SK-N-DZ (cell line): Measurements from ENCODE around the gene UBA3.

Experiments used
- DNase-seq: peaks from one replicate; pipeline ENCODE4 v3.0.0-alpha.2; 2015; ENCODE audit warnings: low spot score

UBA3 gene

GRCh38 chr3:69099576-69099975 is 19.4 kb upstream of the UBA3 start:
- no peak for DNase-seq

- DNase-seq: no peak
Observed at GRCh38 chr3:69097407-69098086, 17.4 kb upstream of the UBA3 start.

DNA sequence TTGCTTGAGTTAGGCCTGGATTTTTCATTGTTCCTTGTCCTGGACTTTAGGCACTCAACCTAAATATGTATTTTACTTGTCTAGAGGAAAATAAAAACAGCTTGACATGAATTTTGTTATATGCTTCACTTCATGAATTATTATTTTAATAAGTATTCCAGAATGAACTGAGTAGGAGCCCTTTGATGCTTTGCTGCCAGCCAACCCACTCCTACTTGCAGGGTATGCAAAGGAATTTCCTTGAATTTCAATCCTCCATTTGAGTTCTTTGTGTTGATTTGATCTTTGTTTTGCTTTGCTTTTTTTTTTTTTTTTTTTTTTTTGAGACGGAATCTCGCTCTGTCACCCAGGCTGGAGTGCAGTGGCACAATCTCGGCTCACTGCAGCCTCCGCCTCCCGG is 16.1 kb upstream of the UBA3 start:
- no peak for DNase-seq

DNA sequence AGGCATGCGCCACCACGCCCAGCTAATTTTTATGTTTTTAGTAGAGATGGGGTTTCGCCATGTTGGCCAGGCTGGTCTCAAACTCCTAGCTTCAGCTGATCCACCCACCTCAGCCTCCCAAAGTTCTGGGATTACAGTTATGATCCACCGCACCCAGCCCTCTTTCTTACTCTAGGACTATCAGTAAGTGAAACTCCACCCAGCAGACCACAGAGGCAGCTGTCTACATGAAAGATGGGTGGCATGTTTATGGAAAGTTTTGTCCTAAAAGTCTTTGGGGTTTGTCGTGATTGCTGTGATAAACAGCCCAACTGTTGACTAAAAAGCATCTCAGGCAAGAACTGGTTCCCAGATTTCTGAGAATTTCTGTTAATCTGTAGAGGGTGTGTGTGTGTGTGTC is 15.5 kb upstream of the UBA3 start:
- DNase-seq: no peak

- no peak for DNase-seq
Observed at GRCh38 chr3:69094467-69095205, 14.5 kb upstream of the UBA3 start.

GRCh38 chr3:69092030-69092516 is 11.9 kb upstream of the UBA3 start:
- DNase-seq: no peak

DNA sequence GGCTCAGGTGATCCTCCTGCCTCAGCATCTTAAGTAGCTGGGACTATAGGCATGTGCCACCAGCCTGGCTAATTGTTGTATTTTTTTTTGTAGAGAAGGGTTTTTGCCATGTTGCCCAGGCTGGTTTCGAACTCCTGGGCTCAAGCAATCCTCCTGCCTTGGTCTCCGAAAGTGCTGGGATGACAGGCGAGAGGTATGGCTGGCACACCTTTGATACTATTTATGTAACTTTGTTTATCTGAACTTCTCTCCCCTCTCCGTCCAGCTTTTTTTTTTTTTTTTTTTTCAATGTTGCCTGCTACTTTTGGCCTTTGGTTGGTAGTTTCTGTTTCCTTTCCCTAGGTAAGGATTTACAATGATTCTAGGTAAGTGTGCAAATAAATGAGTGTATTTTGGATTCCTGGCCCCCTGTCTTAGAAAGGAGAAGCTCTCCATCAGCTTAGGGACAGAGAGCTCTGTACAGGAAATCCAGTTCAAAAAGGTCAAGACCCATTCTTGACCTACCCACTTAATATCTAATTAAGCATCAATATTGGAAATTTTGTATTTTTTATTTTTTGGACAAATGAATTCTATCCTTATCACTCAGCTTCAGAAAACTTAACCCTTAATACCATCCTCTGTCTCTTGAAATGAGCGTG is 11.3 kb upstream of the UBA3 start:
- DNase-seq: no peak

GRCh38 chr3:69090021-69090420 is 9.9 kb upstream of the UBA3 start:
- DNase-seq: no peak

DNA sequence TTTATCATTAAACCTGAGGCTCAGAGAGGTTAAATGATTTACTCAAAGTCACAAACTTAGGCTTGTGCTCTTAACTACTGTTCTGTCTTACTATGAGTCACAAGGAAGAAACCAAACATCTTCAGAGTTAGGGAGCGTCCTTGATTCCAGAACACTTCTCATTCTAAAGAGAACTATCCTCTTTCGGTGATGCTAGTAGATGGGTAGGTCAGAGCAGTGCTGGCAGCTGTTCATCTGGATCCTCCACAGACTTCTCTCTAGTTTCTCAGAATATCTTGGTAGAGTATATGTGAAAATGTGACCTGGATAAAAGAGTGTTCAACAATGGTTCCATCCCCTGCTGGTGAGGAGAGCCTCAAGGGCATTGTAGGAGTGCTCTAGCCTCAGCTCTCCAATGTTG is 7.9 kb upstream of the UBA3 start:
- no peak for DNase-seq

GRCh38 chr3:69087030-69087791 is 7.0 kb upstream of the UBA3 start:
- no peak for DNase-seq

DNA sequence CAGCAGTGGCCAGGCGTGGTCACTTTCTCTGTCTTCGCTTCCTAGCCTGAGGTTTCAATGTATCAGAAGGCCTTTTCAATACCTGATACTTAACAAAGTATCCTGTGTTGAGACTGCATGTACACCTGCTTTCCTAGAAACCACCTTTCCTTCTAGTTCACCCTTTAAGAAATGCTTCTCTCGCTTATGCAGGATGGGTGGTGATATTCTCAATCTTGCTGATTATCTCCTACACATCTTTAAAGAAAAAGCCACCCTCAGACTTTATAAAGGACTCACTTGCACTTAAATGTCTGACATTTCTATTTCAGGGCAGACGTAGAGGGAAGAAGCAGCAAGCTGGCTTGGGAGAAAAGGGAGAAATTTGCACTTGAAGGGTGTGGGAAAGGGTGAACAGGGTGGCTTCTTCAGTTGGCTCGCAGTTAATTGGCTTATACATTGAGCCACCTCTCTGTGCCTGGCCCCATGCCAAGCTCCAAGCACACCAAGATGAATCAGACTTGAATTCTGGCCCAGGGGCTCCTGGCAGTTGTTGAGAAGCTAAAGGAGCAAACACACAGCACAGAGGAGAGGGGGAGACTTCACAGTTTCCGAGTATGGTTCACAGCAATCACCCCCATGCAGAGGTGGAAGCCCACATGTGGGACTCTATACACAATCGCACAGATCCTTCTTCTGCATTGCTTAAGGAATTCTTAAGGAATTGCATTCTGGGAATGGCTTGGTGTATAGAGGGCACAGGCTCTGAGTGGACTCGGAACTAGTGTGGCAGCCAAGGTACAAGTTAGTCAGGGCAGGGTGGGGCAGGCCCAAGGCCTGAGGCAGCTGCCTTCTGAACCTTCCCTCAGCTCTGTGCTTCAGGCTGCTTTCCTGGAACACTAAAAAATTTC is 5.9 kb upstream of the UBA3 start:
- peak; percentile 25 for DNase-seq

GRCh38 chr3:69085168-69085832 is 5.1 kb upstream of the UBA3 start:
- peak; percentile 2 for DNase-seq

DNA sequence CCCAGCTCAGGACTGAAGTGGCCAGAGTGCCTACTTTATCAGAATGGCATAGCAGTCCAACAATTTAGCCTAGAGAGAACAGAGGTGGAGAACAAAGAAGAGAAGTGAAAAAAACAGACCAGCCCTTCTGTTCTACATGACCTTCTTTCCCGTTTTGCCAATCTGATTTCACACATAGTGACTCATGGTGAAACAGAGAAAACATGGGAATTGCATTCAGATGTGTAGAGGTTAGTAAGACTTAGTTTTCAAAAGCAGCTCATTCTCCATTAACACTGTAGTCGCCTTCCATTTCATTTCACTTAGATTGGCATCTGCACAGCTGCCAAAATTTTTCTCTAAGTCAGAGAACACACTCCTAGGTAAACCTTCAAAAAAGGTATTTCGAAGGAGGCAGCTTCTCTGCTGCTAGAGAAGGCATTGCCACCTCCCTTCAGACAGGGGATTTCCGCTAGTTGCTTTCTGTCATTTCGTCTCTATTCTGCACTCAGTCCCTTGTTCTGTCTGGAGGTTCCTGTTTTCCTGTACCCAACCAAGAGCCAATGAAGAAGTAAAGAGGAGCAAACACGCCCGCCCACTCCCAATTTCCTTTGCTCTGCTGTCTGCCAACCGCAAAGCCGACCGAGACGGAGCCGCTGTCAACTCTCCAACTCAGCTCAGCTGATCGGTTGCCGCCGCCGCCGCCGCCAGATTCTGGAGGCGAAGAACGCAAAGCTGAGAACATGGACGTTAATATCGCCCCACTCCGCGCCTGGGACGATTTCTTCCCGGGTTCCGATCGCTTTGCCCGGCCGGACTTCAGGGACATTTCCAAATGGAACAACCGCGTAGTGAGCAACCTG is 4.4 kb upstream of the UBA3 start, which contains the start of gene ARL6IP5:
Gene ARL6IP5, plus strand, starts transcription at position 612 of the 842 bp plus-strand sequence. Its CDS starts 111 bp downstream, at position 723.
- DNase-seq: peak; percentile 88

- DNase-seq: no peak
Observed at GRCh38 chr3:69082805-69083204, 2.6 kb upstream of the UBA3 start.

GRCh38 chr3:69082361-69082760 is 2.2 kb upstream of the UBA3 start:
- DNase-seq: no peak

DNA sequence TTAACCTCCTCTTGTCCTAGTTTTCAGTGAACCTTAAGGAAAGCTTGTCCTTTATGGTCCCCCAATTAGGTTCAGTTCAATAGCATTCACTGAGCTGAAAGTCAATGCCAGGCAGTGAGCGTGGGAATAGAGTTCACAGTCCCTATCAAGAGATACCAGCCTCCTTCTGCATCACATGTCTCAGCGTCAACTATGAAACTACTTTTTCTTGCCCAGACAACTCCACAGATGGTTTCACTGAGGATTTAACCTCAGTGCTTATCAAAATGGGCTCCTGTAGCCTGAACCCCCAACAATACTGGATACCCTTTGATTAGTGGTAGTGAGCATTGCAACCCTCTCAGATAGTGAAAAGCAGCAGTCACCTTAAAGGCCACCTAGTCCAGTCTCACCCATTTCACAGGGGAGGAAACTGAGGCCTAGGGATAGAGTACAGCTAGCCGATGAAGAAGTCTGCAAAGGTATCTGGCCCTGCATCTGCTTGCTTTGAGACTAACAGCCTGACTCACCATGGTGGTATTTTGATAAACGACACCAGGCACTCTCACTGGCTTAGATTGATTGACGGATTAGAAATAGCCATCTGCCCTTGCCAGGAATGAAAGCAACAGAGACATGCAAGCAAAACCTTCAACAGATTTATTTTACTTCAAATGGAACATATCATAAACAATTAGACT is 1.6 kb upstream of the UBA3 start:
- peak; percentile 66 for DNase-seq

DNA sequence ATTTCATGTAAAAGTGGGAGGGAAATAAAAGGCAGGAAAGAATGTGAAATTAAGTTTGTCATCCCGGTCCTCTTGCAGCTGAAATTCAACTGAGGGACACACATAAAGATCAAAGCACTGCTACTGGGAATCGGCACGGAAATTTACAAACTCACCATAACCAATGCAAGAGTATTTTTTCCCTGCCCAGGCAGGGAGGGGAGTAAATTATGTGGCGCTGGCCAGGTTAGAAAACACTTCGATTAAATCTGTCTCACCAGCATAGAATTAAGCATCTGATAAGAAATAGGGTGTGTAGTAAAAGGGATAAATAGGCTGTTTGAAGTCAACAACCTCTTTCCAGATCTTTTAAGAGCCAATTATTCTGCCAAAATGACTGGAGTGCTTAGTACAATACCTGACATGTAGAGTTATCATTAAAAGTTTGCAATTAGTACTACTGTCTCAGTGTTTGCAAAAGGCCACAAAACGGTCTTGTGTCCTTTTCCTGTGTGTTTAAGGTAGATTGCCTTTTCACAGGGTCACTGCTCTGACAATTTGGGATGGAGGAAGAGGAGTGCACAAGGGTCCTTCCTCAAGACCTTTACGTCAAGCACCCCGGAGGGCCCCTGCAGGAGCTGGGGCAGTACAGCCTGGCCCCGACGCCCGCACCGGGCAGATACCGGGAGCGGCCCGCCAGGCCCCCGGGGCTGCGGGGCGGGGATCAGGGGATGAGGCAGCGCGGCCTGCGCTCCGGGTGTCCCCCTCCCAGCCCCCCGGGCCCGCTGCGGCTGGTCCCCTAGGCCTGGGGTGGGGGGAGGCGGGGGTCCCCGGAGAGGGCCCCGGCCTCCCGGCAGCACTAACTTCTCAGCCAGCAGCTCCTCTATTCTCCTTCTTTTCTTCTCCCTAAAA is 651 bp downstream of the UBA3 start:
- DNase-seq: peak; percentile 14

GRCh38 chr3:69072928-69073327 is 7.2 kb downstream of the UBA3 start:
- no peak for DNase-seq
